HL-60 (cell line): Measurements from ENCODE around the gene ATXN7L3.
A peak's percentile ranks its signal among the peaks of the same experiment; 100 is the strongest.

Source experiments
- DNase-seq, 2 experiments: peaks; one replicate each; pipeline ENCODE4 v3.0.0-alpha.2; 2010 to 2020; ENCODE audit warnings: low read depth in 1 of 2, low spot score in 1 of 2
- H3K27ac ChIP-seq: fragments of 250-450 bp; sonication (Bioruptor Pico); replicated peaks from 2 replicates; pipeline ENCODE4 v1.5.1; 2020; ENCODE audit warnings: mild to moderate bottlenecking, moderate library complexity
- H3K27me3 ChIP-seq: fragments of 250-450 bp; sonication (Bioruptor Pico); 2 replicates; pipeline ENCODE4 v1.5.1; 2021; ENCODE audit warnings: mild to moderate bottlenecking, moderate library complexity; ENCODE audit not compliant: insufficient read depth, poor library complexity, severe bottlenecking
- H3K4me3 ChIP-seq: replicated peaks from 2 replicates; pipeline ENCODE4 v1.5.1; 2011; ENCODE audit warnings: mild to moderate bottlenecking, control low read depth, low read length; ENCODE audit not compliant: insufficient read depth
- GABPA ChIP-seq: IDR thresholded peaks from 2 replicates; pipeline ENCODE4 v1.6.1; 2012; ENCODE audit warnings: low read depth
- POLR2AphosphoS5 ChIP-seq: IDR thresholded peaks from 2 replicates; pipeline ENCODE4 v1.6.1; 2012; ENCODE audit warnings: low read depth
- SPI1 ChIP-seq: IDR thresholded peaks from 2 replicates; pipeline ENCODE4 v1.6.1; 2012; ENCODE audit warnings: low read depth, mild to moderate bottlenecking, borderline replicate concordance
- TF ChIP-seq, protein P1 (sequence below): IDR thresholded peaks from 2 replicates; pipeline ENCODE4 v1.6.1; 2012; ENCODE audit warnings: low read depth; ENCODE audit not compliant: insufficient replicate concordance
- TF ChIP-seq, protein P2 (sequence below): IDR thresholded peaks from one replicate; pipeline ENCODE4 v1.5.1; 2011; ENCODE audit warnings: low read length, control low read depth, inconsistent platforms; ENCODE audit not compliant: insufficient read depth

ATXN7L3 gene

GRCh38 chr17:44171931-44172455, 27.7 kb downstream of the ATXN7L3 start:
- no peak overlapping the region for H3K4me3 ChIP-seq
- peak in 1 of 2 experiments; percentile 16 for DNase-seq
- TF ChIP-seq GABPA (no peak), POLR2AphosphoS5 (no peak; the same call in 1 of the 2 replicates), SPI1 (no peak)
- TF ChIP-seq, protein P1, sequence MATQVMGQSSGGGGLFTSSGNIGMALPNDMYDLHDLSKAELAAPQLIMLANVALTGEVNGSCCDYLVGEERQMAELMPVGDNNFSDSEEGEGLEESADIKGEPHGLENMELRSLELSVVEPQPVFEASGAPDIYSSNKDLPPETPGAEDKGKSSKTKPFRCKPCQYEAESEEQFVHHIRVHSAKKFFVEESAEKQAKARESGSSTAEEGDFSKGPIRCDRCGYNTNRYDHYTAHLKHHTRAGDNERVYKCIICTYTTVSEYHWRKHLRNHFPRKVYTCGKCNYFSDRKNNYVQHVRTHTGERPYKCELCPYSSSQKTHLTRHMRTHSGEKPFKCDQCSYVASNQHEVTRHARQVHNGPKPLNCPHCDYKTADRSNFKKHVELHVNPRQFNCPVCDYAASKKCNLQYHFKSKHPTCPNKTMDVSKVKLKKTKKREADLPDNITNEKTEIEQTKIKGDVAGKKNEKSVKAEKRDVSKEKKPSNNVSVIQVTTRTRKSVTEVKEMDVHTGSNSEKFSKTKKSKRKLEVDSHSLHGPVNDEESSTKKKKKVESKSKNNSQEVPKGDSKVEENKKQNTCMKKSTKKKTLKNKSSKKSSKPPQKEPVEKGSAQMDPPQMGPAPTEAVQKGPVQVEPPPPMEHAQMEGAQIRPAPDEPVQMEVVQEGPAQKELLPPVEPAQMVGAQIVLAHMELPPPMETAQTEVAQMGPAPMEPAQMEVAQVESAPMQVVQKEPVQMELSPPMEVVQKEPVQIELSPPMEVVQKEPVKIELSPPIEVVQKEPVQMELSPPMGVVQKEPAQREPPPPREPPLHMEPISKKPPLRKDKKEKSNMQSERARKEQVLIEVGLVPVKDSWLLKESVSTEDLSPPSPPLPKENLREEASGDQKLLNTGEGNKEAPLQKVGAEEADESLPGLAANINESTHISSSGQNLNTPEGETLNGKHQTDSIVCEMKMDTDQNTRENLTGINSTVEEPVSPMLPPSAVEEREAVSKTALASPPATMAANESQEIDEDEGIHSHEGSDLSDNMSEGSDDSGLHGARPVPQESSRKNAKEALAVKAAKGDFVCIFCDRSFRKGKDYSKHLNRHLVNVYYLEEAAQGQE: no peak
- TF ChIP-seq, protein P2, sequence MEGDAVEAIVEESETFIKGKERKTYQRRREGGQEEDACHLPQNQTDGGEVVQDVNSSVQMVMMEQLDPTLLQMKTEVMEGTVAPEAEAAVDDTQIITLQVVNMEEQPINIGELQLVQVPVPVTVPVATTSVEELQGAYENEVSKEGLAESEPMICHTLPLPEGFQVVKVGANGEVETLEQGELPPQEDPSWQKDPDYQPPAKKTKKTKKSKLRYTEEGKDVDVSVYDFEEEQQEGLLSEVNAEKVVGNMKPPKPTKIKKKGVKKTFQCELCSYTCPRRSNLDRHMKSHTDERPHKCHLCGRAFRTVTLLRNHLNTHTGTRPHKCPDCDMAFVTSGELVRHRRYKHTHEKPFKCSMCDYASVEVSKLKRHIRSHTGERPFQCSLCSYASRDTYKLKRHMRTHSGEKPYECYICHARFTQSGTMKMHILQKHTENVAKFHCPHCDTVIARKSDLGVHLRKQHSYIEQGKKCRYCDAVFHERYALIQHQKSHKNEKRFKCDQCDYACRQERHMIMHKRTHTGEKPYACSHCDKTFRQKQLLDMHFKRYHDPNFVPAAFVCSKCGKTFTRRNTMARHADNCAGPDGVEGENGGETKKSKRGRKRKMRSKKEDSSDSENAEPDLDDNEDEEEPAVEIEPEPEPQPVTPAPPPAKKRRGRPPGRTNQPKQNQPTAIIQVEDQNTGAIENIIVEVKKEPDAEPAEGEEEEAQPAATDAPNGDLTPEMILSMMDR: no peak
- H3K27ac ChIP-seq: no peak overlapping the region
- no peaks in the 10 kb centered on the region for H3K27me3 ChIP-seq

- no peak for DNase-seq
- no peak within 1 kb of the TSS for H3K4me3 ChIP-seq
- TF ChIP-seq GABPA: no peak
- TF ChIP-seq, protein P1: no peak
- TF ChIP-seq, protein P2: no peak
- TF ChIP-seq SPI1: no peak
- no peak for TF ChIP-seq POLR2AphosphoS5
- no peaks in the 10 kb centered on the region for H3K27me3 ChIP-seq
- H3K27ac ChIP-seq: no peak within 1 kb of the TSS
Observed at GRCh38 chr17:44170499-44171201, 29.0 kb downstream of the ATXN7L3 start, which contains the start of gene ASB16. ASB16 (plus strand) TSS chr17:44170704; CDS start chr17:44170790, 86 bp downstream.

DNA sequence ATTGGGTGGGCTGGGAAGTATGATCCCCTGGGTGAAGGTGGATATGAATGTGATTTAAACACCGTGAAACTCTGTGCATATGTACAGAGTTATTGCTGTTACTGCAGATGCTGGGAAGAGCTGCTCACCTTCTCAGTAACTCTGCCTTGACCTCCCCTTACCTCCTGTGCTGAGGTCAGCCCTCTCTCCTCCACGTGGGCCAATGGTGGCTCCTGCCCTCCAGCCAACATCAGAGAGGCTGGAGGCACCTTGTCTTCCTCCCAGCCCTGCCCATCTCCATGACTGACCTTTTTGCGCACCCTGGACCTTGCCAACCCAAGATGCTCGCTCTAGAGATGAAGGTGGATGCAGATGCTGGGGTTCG, 29.6 kb downstream of the ATXN7L3 start:
- TF ChIP-seq, protein P2: no peak
- TF ChIP-seq SPI1 (no peak), POLR2AphosphoS5 (no peak), GABPA (no peak)
- TF ChIP-seq, protein P1: no peak
- no peak for DNase-seq
- Histone ChIP-seq H3K27me3 (no peaks in the 10 kb centered on the region), H3K27ac (no peak overlapping the region), H3K4me3 (no peak overlapping the region)
